Esophagus (tissue), 2 donors: Measurements from ENCODE around the gene DENND2C. TPM values are rescaled to one million over a fixed set of nuclear protein-coding genes. Genes with fewer than 3 reads are reported as not detected.

Experiments used
- H3K27ac ChIP-seq, 2 donors: one replicate each; pipeline ENCODE4 v1.5.1; 2013; ENCODE audit warnings: low read depth in 2 of 2, mild to moderate bottlenecking in 2 of 2, inconsistent platforms in 1 of 2, low read length in 1 of 2, moderate library complexity in 1 of 2
- H3K27me3 ChIP-seq, 2 donors: one replicate each; pipeline ENCODE4 v1.6.1; 2013; ENCODE audit warnings: low read length in 2 of 2, control low read depth in 1 of 2, mild to moderate bottlenecking in 1 of 2; ENCODE audit not compliant: insufficient read depth in 2 of 2, control insufficient read depth in 1 of 2
- H3K36me3 ChIP-seq, 2 donors: one replicate each; pipeline ENCODE4 v1.6.1; 2013; ENCODE audit warnings: low read length in 1 of 2; ENCODE audit not compliant: control insufficient read depth in 2 of 2, insufficient read depth in 2 of 2
- H3K4me1 ChIP-seq, 2 donors: one replicate each; pipeline ENCODE4 v1.6.1; 2013; ENCODE audit warnings: low read length in 1 of 2; ENCODE audit not compliant: control insufficient read depth in 2 of 2, insufficient read depth in 2 of 2
- H3K4me3 ChIP-seq, 2 donors: one replicate each; pipeline ENCODE4 v1.5.1; 2013; ENCODE audit warnings: low read length in 2 of 2, mild to moderate bottlenecking in 2 of 2, low read depth in 1 of 2, moderate library complexity in 1 of 2
- H3K9me3 ChIP-seq, 2 donors: one replicate each; pipeline ENCODE4 v1.6.1; 2013; ENCODE audit warnings: mild to moderate bottlenecking in 2 of 2, low read depth in 1 of 2, low read length in 1 of 2, moderate library complexity in 1 of 2; ENCODE audit not compliant: control insufficient read depth in 2 of 2, insufficient read depth in 1 of 2
- WGBS, 2 donors: extraction: QIAGEN DNeasy Blood & Tissue Kit; methylation state at CpG; one replicate each; pipeline ENCODE4 v1.1.7; 2013; 5-methylcytosine and 5-hydroxymethylcytosine counted together
- polyA plus RNA-seq, 2 donors: library from polyadenylated mRNA; stranded (reverse); fragments of 200-250 nt; gene quantifications; one replicate each; pipeline ENCODE4 v1.2.3, GENCODE V29; 2013
- donor health status: healthy with polysubstance abuse.
- donor health status: Bipolar disorder and iron deficiency.

The DENND2C gene
- polyA plus RNA-seq, 2 donors: 21.4 to 35.6 TPM

- Histone ChIP-seq H3K4me1 (no peaks in the 10 kb centered on the region), H3K27me3 (no peaks in the 10 kb centered on the region), H3K27ac (no peak overlapping the region), H3K36me3 (no peaks in the 10 kb centered on the region), H3K4me3 (no peak overlapping the region), H3K9me3 (no peaks in the 10 kb centered on the region)
- WGBS, 2 donors: 52 to 57% methylated on average over 6 of the region's 6 CpGs
Measured at GRCh38 chr1:114540821-114541220, 129.0 kb downstream of the DENND2C start.

DNA sequence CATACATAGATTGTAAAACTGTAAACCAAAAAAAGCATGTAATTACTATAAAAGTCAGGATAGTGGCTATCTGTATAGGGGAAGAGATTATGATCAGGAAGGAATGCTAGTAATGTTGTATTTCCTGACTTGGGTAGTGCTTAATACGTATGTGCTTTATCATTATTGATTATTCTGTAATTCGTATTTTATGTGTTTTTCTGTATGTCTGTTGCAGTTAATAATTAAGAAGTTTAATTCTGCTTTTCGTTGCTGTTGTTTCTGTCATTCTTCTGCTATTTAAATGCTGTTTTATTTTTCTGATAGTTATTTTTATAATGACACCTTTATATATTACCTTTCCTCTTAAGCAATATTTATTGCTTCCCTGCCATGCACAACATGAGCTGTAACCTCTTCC, 129.6 kb downstream of the DENND2C start:
- no peaks in the 10 kb centered on the region for H3K4me1 ChIP-seq
- H3K9me3 ChIP-seq: no peaks in the 10 kb centered on the region
- WGBS, 2 donors: 52 to 58% methylated on average over 3 of the region's 3 CpGs
- H3K27ac ChIP-seq: no peak overlapping the region
- no peak overlapping the region for H3K4me3 ChIP-seq
- H3K27me3 ChIP-seq: no peaks in the 10 kb centered on the region
- no peaks in the 10 kb centered on the region for H3K36me3 ChIP-seq

DNA sequence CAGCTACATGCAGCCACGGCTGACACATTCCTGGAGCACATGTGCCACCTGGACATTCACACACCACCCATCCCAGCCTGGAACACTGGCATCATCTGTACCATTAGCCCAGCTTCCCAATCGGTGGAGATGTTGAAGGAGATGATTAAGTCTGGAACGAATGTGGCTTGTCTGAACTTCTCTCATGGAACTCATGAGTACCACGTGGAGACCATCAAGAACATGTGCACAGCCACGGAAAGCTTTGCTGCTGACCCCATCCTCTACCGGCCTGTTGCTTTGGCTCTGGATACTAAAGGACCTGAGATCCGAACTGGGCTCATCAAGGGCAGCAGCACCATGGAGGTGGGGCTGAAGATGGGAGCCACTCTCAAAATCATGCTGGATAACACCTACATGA, 133.8 kb downstream of the DENND2C start:
- no peaks in the 10 kb centered on the region for H3K4me1 ChIP-seq
- 84 to 89% methylated on average over 7 of the region's 7 CpGs for WGBS, 2 donors
- H3K27ac ChIP-seq: no peak overlapping the region
- no peaks in the 10 kb centered on the region for H3K27me3 ChIP-seq
- no peaks in the 10 kb centered on the region for H3K36me3 ChIP-seq
- no peaks in the 10 kb centered on the region for H3K9me3 ChIP-seq
- no peak overlapping the region for H3K4me3 ChIP-seq

DNA sequence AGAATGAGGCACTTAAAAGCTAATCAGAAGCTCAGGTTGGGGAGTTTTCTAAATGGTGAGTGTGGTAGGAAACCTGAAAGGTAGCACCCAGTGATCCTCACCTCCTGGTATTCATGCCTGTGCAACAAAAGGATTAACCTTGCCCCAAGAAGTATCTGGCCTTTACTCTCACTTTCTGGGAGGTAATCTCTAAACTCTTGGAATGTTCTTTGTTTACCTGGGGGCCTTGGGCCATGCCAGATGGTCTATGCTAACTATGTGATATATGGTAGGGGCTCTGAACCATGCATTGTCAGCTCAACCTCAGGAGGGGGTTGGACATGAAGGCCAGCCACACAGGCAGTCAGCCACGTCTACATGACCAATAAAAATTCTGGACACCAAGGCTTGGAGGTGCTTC, 134.4 kb downstream of the DENND2C start:
- H3K36me3 ChIP-seq: no peaks in the 10 kb centered on the region
- H3K4me3 ChIP-seq: no peak overlapping the region
- H3K4me1 ChIP-seq: no peaks in the 10 kb centered on the region
- WGBS, 2 donors: 30 to 46% methylated on average over 1 of the region's 1 CpG
- no peaks in the 10 kb centered on the region for H3K9me3 ChIP-seq
- H3K27ac ChIP-seq: no peak overlapping the region
- no peaks in the 10 kb centered on the region for H3K27me3 ChIP-seq

Other genes with a start within 250 kb of the DENND2C start
- 10 to 100 TPM in 1 of 2 donors, 1 to 10 TPM in 1; 7.1 to 10.2 TPM for gene TRIM33, start 158.8 kb downstream of the DENND2C start, polyA plus RNA-seq
- 10 to 100 TPM; 32.3 to 32.7 TPM for gene BCAS2, start 88.4 kb downstream of the DENND2C start, polyA plus RNA-seq
- under 1 TPM; 0.11 to 0.18 TPM for gene AMPD1, start 25.5 kb upstream of the DENND2C start, polyA plus RNA-seq
- gene NRAS, start 46.7 kb upstream of the DENND2C start, polyA plus RNA-seq: 10 to 100 TPM; 12.7 to 12.8 TPM
- gene CSDE1, start 87.9 kb upstream of the DENND2C start, polyA plus RNA-seq: 100 to 1,000 TPM in 1 of 2 donors, 10 to 100 TPM in 1; 77.0 to 146 TPM
- 10 to 100 TPM; 13.6 to 16.4 TPM for gene SIKE1, start 110.6 kb upstream of the DENND2C start, polyA plus RNA-seq
- not detected for gene SYCP1, start 184.8 kb upstream of the DENND2C start, polyA plus RNA-seq